ENCODE measurements around the gene ZGPAT. TPM values are rescaled to one million over a fixed set of nuclear protein-coding genes. Genes with fewer than 3 reads are reported as not detected.

ZGPAT gene
- total RNA-seq, 1 donor from 2014 or later: 9.8 TPM

DNA sequence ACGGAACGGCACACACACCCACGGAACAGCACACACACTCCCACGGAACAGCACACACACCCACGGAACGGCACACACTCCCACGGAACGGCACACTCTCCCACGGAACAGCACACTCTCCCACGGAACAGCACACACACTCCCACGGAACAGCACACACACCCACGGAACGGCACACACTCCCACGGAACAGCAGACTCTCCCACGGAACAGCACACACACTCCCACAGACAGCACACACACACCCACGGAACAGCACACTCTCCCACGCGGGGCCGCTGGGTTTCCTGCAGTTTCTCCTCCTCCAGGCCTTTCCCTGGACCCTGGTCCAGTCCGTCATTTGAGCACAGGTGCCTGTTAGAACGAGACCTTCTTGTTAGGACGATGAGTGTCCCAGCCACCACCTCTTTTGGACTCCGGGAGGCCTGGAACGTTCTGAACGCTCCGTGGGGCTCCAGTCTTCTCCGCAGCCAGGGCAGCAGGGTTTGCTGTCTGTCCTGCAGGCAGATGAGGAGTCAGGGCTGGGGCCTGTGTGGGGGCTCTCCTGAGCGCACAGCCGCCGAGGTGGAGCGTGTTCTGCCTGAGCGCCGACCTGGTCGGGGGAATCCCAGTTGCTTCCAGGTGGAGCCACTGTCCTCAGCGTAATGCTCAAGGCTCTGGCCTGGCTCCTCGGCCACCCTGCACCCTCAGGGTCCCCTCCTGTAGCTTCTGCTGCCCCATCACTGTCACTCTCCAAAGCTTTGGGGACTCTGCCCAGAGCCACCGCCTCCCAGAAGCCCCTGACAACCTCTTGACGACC is 29.0 kb upstream of the ZGPAT start:
- DNase-seq: no peak

DNA sequence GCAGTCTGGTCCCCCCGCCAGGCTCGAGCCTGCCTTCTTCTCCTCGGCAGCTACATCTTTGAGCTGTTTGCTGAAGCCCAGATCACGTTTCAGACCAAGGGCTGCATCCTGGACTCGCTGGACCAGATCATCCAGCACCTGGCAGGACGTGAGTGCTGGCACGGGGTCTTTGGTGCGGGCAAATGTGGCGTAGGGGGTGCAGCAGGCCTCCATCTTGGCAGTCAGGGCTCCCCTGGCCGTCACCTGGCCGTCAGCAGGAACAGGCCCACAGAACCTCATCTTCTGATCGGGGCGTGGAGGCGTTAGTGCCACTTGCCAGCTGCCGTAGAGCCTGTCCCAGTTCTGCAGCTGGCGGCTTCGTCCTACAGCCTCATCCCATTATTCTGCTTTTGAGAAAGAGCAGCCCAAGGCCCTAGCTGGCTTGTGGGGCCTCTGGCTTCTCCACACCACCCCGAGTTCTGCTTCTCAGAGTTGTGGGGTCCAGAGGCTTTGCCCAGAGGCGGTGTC is 28.0 kb upstream of the ZGPAT start:
- DNase-seq: no peak

DNA sequence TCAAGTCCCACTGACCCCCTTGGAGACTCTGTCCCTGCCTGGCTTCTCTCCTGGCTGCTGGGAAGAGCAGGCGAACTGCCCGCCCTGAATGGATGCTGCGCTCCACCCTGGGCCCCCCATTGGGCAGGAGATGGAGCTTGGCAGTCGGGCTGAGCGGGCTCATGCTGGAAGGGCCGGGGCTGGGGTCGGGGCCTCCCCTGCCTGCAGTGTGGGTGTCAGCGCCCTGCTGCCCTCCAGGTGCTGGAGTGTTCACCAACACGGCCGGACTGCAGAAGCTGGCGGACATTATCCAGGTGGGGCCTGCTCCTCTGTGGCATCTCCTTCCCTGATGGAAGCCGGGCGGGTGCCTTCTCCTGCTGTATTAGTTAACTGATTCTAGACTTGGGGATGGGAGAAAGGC is 27.4 kb upstream of the ZGPAT start:
- DNase-seq: no peak

DNA sequence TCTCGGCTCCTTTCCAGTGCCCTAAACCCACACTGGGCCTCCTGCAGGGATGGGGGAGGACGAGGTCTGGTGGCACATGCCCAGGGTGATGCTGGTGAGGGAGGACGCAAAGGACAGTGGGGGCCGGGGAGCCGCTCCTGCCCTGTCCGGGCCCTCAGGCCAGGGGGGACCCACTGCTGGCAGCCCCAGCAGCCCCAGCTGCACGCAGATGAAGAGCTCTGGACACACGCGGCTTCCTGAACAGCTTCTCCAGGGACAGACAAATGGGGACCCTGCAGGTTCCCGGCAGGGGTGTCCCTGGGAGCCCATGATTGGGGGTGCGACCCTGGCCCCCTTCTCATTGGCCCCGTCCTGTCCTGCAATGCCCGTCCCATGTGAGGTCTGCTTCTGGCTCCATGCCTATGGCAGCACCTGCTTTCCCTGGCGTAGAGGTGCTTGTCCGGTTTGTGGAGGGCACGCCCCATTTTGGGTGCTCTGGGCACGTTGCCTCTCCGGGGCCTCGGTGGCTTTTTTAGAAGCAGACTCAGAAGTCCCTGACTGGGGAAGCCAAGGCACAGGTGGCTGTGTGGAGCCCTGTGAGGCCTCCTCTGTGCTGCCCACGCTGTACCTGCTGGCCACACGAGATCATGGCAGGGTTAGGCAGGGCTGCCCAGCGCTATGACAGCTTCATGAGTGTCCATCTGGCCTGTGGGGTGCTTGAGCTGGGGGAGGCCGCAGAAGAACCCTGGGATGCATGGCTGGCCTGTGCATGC is 26.8 kb upstream of the ZGPAT start:
- DNase-seq: no peak

DNA sequence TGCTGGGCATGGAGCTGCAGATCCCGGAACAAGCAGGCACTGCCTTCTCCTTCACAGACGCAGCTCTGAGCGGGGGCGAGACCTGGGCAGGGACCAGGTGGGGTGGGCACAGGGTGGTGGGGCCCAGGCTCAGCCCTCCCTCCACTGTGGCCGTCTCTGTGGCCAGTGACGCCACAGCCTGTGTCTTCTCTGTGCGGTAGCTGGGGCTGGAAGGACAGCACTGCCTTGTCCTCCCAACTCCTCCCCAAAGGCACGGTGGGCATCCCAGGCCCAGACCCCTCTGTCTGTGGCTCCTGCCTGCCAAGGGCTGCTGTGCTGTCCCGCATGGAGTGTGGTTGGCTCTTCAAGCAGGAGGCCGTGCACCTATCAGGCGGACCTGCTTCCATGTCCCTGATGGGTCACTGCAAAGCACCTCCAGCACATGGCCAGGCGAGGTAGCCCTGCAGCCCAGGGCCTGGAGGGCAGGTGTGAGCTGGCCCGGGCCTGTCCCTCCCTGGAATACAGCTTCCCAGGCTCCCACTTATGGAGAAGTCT is 26.2 kb upstream of the ZGPAT start:
- DNase-seq: no peak

DNA sequence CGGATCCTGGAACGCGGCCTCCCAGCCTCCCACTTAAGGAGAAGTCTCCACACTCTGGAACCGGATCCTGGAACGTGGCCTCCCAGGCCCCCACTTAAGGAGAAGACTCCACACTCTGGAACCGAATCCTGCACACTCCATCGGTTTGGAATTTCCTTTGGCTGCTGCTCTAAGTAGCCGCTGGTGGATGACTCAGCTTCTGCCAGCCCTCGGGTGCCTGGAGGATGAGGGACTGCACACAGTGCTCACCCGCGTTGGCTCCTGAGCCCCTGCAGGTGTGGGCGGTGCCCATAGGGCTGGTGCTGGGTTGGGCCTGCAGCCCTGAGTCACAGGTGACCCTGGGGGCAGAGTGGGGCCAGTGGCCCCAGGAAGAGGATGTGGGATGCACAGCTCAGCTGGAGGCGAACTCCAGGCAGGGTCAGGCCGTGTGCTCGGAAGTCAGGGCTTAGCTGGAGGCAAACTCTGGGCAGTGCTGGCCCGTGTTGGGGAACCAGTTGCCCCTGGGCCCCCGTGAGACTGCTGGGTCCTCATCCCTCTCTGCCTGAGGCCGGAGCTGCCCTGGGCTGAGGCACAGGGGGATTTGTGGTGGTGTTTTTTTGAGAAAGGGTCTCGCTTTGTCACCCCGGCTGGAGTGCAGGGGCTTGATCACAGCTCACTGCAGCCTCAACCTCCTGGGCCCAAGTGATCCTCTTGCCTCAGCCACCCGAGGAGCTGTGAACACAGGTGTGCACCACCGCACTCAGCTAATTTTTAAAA is 25.3 kb upstream of the ZGPAT start:
- no peak for DNase-seq

DNA sequence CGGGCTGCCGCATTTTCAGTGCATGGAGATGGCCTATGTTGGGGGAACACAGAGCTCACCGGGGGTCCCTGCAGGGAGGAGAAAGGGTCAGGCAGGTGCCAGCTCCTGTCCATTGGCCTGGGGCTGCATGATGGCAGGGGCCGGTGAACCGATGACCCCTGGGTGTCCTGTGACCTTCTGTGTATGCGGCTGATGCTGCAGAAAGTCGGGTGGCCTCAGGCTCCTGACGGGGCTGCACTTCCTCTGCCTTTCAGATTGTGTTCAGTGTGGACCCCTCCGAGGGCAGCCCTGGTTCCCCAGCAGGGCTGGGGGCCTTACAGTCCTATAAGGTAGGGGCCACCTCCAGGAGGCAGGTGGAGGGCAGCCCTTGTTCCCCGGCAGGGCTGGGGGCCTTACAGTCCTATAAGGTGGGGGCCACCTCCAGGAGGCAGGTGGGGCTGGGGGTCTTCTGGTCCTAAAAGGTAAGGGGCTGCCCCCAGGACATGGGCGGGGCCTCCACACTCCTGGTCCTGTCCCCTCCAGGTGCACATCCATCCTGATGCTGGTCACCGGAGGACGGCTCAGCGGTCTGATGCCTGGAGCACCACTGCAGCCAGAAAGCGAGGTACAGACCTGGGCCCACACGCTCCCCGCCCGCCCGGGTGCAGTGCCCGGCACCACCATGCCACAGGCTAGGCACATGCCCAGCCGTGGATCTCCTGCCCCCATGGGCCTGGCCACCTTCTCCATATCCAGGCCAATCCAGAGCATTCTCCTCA is 22.4 kb upstream of the ZGPAT start:
- no peak for DNase-seq

DNA sequence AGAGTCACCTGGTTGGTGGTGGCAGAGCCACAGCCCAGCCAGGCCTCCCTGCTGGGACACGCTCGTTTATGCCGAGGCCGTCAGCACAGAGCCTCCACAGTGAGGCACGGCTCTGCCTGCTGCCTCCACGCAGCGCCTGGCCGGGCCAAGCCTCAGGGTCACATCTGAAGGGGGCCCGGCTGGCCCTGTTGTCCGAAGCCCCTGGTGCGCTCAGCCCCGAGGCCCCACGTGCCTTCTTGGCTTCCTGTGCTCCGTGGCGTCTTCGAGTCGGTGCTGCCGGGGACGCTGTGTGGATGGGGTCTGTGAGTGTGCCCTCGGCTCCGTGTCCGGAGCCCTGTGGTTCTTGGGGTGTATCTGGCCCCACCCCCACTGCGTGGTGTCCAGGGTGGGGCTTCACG is 21.7 kb upstream of the ZGPAT start:
- DNase-seq: no peak

DNA sequence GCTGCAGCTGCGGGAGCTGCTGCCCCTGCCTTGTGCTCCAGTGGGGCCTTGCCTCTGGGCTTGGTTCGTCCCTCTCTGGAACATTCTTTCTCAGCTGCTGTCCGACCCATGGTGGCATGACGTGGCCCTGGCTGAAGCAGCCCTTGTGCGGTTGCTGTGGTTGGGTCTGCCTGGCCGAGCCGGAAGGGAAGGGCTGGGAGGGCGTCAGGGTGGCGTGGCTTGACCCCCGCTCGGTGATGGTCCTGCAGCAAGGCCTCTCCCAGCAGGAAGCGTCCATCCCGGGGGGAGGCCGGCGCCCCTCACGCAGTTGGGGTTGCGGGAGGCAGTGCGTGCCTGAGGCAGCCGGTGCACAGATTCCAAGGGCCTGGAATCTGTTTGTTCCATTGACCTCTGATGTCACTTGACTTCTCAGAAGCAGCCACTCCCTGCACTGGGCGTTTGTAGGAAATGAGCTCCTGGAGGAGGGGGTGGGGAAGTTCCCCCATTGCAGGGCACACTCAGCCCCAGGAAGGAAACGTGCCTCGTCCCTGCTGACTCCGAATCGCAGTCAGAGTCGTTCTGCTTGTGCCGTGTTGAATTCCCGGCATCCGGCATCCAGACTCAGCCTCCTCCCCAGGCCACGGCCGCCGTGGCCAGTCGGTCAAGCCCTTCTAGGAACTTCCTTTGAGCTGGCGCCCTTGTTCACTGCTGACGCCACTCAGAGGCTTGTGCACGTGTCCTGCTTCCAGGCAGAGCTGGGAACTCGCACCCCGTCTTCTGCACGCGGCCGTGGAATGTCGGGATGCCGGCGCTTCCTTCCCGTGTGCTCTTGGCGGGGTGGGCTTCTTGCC is 21.1 kb upstream of the ZGPAT start:
- peak; percentile 70 for DNase-seq

DNA sequence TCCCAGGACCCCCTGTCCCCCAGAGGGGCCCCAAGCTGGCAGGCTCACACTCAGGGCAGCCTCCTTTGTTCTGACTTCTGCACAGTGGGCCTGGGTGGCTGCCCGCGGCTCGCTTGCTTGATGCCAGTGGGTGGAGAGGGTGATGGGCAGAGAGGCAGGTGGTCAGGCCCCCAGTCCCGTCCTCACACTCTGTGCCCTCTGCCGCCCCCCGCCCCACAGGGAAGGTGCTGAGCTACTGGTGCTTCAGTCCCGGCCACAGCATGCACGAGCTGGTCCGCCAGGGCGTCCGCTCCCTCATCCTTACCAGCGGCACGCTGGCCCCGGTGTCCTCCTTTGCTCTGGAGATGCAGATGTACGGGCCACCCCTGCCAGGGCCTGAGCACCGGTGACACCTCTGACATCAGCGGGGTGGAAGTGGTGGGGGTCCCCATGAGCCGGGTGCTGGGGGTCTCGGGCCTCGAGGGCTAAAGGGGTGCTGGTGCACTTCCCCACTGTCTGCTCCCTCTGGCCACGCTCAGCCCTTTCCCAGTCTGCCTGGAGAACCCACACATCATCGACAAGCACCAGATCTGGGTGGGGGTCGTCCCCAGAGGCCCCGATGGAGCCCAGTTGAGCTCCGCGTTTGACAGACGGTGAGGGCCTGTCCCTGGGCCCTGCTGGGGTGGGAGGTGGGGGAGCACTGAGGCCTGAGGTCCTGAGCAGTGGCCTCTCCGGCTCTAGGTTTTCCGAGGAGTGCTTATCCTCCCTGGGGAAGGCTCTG is 20.2 kb upstream of the ZGPAT start:
- no peak for DNase-seq

DNA sequence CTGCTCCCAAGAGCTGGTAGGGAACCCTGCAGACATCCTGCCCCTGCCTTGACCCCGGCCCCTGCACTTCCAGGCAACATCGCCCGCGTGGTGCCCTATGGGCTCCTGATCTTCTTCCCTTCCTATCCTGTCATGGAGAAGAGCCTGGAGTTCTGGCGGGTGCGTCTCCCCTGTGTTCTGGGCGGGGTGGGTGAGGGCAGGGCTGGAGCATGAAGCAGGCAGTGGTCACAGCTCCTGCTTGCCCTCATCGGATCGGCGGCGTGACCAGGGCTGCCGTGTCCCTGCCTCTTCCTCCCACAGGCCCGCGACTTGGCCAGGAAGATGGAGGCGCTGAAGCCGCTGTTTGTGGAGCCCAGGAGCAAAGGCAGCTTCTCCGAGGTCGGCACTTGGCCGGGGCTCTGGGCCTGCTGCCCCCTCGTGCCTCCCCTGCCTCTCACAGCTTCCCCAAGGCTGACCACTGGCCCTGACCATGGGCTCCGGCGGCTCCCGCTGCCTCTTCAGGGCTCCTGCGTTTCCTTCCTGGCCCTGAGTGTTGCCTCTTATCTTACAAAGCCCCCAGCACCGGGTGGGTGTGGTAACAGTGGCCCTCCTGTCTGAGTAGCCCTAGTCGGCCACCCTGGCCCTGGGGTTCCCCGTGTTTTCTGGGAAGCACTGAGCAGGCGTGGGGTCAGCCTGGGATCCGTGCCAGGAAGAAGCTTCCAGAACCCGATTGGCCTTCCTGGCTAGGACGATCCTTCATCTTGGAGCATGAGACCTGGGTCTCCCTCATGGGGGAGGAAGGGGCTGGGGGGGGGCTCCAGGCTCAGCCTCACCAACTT is 19.4 kb upstream of the ZGPAT start:
- no peak for DNase-seq

DNA sequence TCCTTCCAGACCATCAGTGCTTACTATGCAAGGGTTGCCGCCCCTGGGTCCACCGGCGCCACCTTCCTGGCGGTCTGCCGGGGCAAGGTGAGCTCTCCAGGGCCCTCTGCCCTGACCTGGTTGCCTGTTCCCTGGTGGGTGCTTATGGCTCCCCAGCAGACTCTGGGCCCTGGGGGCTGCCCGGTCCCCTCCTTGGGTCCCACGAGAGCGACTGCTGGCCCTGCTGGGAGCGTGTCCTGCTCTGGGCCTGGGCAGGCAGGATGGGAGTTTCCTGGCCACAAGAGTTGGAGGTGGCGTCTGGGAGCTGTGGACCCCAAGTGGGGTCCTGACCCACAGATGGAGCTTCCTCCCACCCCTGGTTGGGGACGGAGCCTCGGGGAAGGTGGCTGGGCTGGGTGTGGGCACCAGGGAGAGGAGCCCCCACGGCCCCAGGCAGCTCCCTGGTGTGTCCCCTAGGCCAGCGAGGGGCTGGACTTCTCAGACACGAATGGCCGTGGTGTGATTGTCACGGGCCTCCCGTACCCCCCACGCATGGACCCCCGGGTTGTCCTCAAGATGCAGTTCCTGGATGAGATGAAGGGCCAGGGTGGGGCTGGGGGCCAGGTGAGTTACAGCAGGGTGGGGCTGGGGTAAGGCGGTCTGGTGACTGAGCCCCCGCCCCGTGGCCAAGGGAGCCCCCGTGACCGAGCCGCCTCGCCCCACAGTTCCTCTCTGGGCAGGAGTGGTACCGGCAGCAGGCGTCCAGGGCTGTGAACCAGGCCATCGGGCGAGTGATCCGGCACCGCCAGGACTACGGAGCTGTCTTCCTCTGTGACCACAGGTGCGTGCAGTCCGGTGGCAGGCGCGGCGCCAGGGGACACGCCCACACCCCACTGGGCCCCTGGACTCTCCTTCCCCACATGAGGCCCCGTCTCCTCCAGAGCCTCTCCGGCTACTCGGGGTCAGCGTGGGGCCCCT is 18.5 kb upstream of the ZGPAT start:
- no peak for DNase-seq

DNA sequence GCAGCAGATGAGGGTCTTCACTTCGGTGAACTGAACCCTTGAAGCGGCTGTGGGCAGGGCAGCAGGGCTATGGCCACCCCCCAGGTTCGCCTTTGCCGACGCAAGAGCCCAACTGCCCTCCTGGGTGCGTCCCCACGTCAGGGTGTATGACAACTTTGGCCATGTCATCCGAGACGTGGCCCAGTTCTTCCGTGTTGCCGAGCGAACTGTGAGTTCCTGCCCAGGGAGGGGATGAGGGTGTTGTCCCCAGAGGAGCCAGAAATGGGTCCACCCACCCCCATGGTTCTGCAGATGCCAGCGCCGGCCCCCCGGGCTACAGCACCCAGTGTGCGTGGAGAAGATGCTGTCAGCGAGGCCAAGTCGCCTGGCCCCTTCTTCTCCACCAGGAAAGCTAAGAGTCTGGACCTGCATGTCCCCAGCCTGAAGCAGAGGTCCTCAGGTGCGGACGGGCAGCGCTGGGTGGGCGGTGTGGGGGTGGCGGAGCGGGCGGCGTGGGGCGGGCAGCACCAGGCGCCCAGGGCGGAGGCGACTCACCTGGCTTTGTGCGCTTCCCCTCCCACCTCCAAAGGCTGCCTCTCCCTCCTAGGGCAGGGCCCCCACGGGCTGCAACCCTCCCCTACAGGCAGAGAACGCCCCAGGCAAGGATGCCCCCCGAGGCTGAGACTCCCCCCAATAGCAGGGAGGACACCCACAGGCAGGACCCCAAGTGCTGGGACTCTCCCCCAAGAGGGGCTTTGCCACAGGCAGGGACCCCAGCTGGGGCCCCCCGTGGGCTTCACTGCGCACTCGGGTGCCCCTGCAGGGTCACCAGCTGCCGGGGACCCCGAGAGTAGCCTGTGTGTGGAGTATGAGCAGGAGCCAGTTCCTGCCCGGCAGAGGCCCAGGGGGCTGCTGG is 17.6 kb upstream of the ZGPAT start:
- no peak for DNase-seq

DNA sequence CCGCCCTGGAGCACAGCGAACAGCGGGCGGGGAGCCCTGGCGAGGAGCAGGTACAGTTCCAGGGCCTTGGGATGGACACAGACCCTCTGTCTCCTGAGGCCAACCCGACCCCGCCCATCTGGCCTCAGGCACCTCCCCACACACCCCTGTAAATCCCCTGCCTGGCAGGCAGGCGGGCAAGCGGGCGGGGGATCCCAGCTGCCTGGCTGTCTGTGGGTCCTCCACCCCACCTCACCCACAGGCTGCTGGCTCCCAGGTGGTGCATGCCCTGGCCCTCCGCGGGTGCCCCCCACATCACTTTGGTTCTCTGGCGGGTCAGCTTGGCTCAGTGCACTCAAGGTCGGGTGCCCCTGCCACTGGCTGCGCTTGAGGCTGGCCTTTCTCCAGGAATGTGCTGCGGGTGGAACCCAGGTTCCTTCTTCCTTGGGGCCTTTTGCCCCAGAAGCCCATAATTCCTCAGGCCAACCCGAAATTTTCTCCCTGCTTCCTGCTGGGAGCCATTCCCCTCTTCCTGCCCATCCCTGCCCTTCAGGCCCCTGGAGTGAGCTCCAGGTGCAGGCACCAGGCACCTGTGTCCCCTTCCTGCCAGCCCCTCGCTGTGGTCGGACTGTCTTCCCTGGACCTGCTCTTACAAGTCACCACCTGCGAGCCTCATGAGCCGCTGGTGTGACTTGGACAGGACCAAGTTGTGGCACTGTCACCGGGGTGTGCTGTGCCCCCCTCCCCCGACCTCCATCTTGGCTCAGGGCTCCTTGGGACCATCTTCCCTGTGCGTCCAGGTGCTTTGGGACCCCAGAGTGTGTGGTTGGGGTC is 16.7 kb upstream of the ZGPAT start:
- DNase-seq: no peak

DNA sequence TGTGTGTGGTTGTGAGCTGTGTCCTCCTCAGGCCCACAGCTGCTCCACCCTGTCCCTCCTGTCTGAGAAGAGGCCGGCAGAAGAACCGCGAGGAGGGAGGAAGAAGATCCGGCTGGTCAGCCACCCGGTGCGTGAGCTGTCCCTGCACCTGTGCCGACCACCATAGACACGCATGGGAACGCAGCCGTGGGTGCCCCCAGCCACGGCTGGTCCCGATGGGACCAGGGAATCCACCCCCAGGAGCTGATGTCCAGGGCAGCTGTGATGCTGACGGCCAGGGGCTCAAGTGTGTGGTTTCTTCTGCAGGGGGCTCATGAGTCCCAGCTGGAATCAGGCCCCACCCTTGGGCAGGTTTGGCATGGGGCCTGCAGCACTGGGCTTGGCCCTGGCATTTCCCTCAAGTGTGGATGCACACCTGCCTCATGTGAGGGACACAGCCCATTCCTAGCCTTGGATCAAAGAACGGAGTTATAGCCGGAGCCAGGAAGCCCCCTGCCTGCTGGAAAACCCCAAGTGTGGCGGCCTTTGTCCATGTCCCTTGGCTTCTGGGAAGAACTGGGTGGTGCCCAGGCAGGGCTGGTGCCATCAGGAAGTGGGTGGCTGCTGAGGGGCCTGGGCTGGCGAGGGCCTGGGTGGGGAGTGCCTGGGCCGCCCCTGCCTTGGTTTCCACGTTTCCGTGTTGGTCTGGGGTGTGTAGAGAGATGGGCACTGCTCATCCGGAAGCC is 16.0 kb upstream of the ZGPAT start:
- DNase-seq: no peak
